ENCODE results near the gene MAN1C1.
"Not testable (repeated sequence)": the region's sequence is repeated elsewhere in the genome, so short reads cannot be mapped to it uniquely, and the experiment has no call there.

- TF ChIP-seq YY1 (IDR thresholded peaks at IDR 0.05; ENCODE audit: insufficient read depth, insufficient read length); SUZ12 (IDR thresholded peaks at IDR 0.05; ENCODE audit: extremely low read depth, insufficient read depth, insufficient read length); ZNF274 (IDR thresholded peaks at IDR 0.05; ENCODE audit: low read depth, low read length): not testable (repeated sequence)
These were observed 19.9 kb upstream of the MAN1C1 start for GRCh38 chr1:25596641-25597040.

All from NT2/D1 (cell line).